Endothelial cell of umbilical vein (primary cell): Measurements from ENCODE around the gene RIPOR3. TPM values are rescaled to one million over a fixed set of nuclear protein-coding genes. Genes with fewer than 3 reads are reported as not detected.

Experiments
- BruUV-seq: library from RNA; stranded (reverse); fragments of 400-500 nt; replicated peaks from 2 replicates; lab custom pipeline; 2021; lab: Mats Ljungman, UMichigan
- CTCF ChIA-PET: fragments of 300-600, 350-600 bp; sonication (Branson Sonifier 250); formaldehyde crosslinking; loops from one replicate; lab custom pipeline; 2021; ENCODE audit warnings: antibody characterized with exemption, inconsistent platforms; lab: Charles Lee
- POLR2A ChIA-PET: fragments of 300-600, 350-600 bp; sonication (Branson Sonifier 250); formaldehyde crosslinking; loops from one replicate; lab custom pipeline; 2021; ENCODE audit warnings: antibody characterized with exemption, inconsistent platforms; lab: Charles Lee
- DNase-seq: peaks from one replicate; pipeline ENCODE4 v3.0.0-alpha.2; 2011; ENCODE audit warnings: low read depth, low spot score
- FAIRE-seq: peaks from 2 replicates; lab custom pipeline; 2011; peaks lifted over from hg19 to GRCh38; lab: Jason Lieb, UNC
- H2AFZ ChIP-seq: 2 replicates; pipeline ENCODE4 v1.6.0; 2012; ENCODE audit warnings: low read depth, low read length, control low read depth, inconsistent platforms
- H3K27ac ChIP-seq: 2 replicates; pipeline ENCODE4 v1.5.1; 2011; ENCODE audit warnings: low read depth, mild to moderate bottlenecking, control low read depth, low read length, moderate library complexity; ENCODE audit not compliant: insufficient read depth
- H3K27me3 ChIP-seq, 2 experiments: 2 replicates each; pipeline versions ENCODE4 v1.6.0 to v1.6.1; 2011; ENCODE audit warnings: low read length in 2 of 2, mixed read lengths in 1 of 2; ENCODE audit not compliant: control insufficient read depth in 2 of 2, insufficient read depth in 2 of 2
- H3K36me3 ChIP-seq, 2 experiments: 2 replicates in 1 of 2; 3 replicates in 1 of 2; pipeline ENCODE4 v1.5.1; 2011; ENCODE audit warnings: low read length in 2 of 2, mild to moderate bottlenecking in 1 of 2, moderate library complexity in 1 of 2; ENCODE audit not compliant: control insufficient read depth in 2 of 2, insufficient read depth in 2 of 2; ENCODE audit errors: extremely low read depth in 1 of 2
- H3K4me1 ChIP-seq: 3 replicates; pipeline ENCODE4 v1.5.1; 2011; ENCODE audit warnings: mild to moderate bottlenecking, low read length; ENCODE audit not compliant: control insufficient read depth, insufficient read depth; ENCODE audit errors: extremely low read depth
- H3K4me2 ChIP-seq: 2 replicates; pipeline ENCODE4 v1.6.1; 2011; ENCODE audit warnings: low read length, control low read depth, mixed read lengths; ENCODE audit not compliant: insufficient read depth
- H3K4me3 ChIP-seq, 3 experiments: fragments of 200-600 bp in 1 of 3; sonication (generic), shearing (Covaris generic) in 1 of 3; replicated peaks in 1 of 3; 2 replicates each; pipeline ENCODE4 v1.5.1; 2011 to 2016; ENCODE audit warnings: control low read depth in 3 of 3, low read length in 3 of 3, mild to moderate bottlenecking in 2 of 3, inconsistent platforms in 1 of 3, low read depth in 1 of 3, moderate library complexity in 1 of 3; ENCODE audit not compliant: insufficient read depth in 1 of 3
- H3K79me2 ChIP-seq: 2 replicates; pipeline ENCODE4 v1.6.0; 2012; ENCODE audit warnings: low read length, inconsistent platforms; ENCODE audit not compliant: control insufficient read depth, insufficient read depth
- H3K9ac ChIP-seq: replicated peaks from 2 replicates; pipeline ENCODE3; 2011; ENCODE audit warnings: low read length, control low read depth; ENCODE audit not compliant: insufficient read depth; ENCODE audit errors: extremely low read depth
- H3K9me1 ChIP-seq: replicated peaks from 3 replicates; pipeline ENCODE4 v1.6.0; 2011; ENCODE audit warnings: mild to moderate bottlenecking, low read length; ENCODE audit not compliant: control insufficient read depth, insufficient read depth; ENCODE audit errors: extremely low read depth
- H3K9me3 ChIP-seq: replicated peaks from 2 replicates; pipeline ENCODE4 v1.5.1; 2012; ENCODE audit warnings: low read length, inconsistent platforms; ENCODE audit not compliant: control insufficient read depth, insufficient read depth
- H4K20me1 ChIP-seq: replicated peaks from 2 replicates; pipeline ENCODE3; 2011; ENCODE audit warnings: mild to moderate bottlenecking, low read length; ENCODE audit not compliant: control insufficient read depth, insufficient read depth; ENCODE audit errors: extremely low read depth
- EZH2 ChIP-seq: IDR thresholded peaks from 2 replicates; pipeline ENCODE4 v1.6.1; 2012; ENCODE audit warnings: borderline replicate concordance, low read depth, mild to moderate bottlenecking, moderate library complexity, low read length, inconsistent platforms; ENCODE audit not compliant: severe bottlenecking
- FOS ChIP-seq: IDR thresholded peaks from 2 replicates; pipeline ENCODE4 v1.6.1; 2011; ENCODE audit warnings: mild to moderate bottlenecking, low read length, moderate library complexity, borderline replicate concordance; ENCODE audit not compliant: insufficient read depth
- GATA2 ChIP-seq: IDR thresholded peaks from 2 replicates; pipeline ENCODE4 v1.7.0; 2011; ENCODE audit warnings: low read depth, mild to moderate bottlenecking, moderate library complexity, mixed read lengths, low read length; ENCODE audit not compliant: insufficient read length, insufficient read depth
- JUN ChIP-seq: IDR thresholded peaks from 2 replicates; pipeline ENCODE4 v1.6.1; 2011; ENCODE audit warnings: borderline replicate concordance, low read depth; ENCODE audit not compliant: insufficient read length, insufficient read depth
- MYC ChIP-seq: IDR thresholded peaks from one replicate; pipeline ENCODE4 v1.6.1; 2011; ENCODE audit warnings: mild to moderate bottlenecking, low read depth, low read length
- POLR2A ChIP-seq: IDR thresholded peaks from 2 replicates; pipeline ENCODE4 v1.6.1; 2012; ENCODE audit warnings: low read depth, mild to moderate bottlenecking, control low read depth, low read length
- POLR2AphosphoS5 ChIP-seq: IDR thresholded peaks from 2 replicates; pipeline ENCODE4 v1.6.1; 2012; ENCODE audit warnings: low read depth, mild to moderate bottlenecking, control low read depth, low read length, moderate library complexity; ENCODE audit not compliant: insufficient read depth
- dilution Hi-C: fragments of 300-500 bp; cut with MboI; formaldehyde crosslinking; loops from one replicate; pipeline ENCODE4 v1.15.0; 2019; ENCODE audit warnings: low sequenced_read_pairs; ENCODE audit not compliant: extremely low pct_ligation_motif_present
- intact Hi-C: fragments of 100-400 bp; cut with micrococcal nuclease; formaldehyde crosslinking; loops from one replicate; pipeline ENCODE4 v1.10.0; 2022
- polyA plus RNA-seq, 4 experiments: library from polyadenylated mRNA; depleted of rRNA in 3 of 4; stranded (reverse) in 3 of 4; unstranded in 1 of 4; fragments of >200 nt; gene quantifications; 2 replicates each; pipeline versions ENCODE4 v1.2.1 to v1.2.3, GENCODE V29; 2011 to 2012; ENCODE audit warnings: missing spikeins in 1 of 4
- total RNA-seq: library from RNA; stranded (reverse); gene quantifications from 2 replicates; pipeline ENCODE4 v1.2.3, GENCODE V29; 2021
- TF ChIP-seq, protein P1 (sequence below): IDR thresholded peaks from 2 replicates; pipeline ENCODE4 v1.6.1; 2011; ENCODE audit not compliant: insufficient read depth, insufficient read length
- TF ChIP-seq, protein P2 (sequence below), 2 donors: IDR thresholded peaks; 1 replicate in 1 of 2; 2 replicates in 1 of 2; pipeline ENCODE4 v1.5.1; 2011; ENCODE audit warnings: low read length in 2 of 2, mild to moderate bottlenecking in 2 of 2, moderate library complexity in 2 of 2, control low read depth in 1 of 2, inconsistent platforms in 1 of 2, low read depth in 1 of 2; ENCODE audit not compliant: insufficient read depth in 1 of 2; ENCODE audit errors: extremely low read depth in 1 of 2

Gene RIPOR3
- total and polyA plus RNA-seq, 2 donors (not counting 3 experiments of a cell fraction or from before 2014, with no cell fraction given): not detected

- Histone ChIP-seq H3K4me1 (peaks cover 5% of the 10 kb centered on the region), H3K9ac (no peak overlapping the region), H3K27me3 (no peaks in the 10 kb centered on the region), H3K9me1 (no peaks in the 10 kb centered on the region), H2AFZ (no peak overlapping the region), H3K9me3 (no peaks in the 10 kb centered on the region), H4K20me1 (no peaks in the 10 kb centered on the region), H3K79me2 (peaks cover 87% of the 10 kb centered on the region), H3K36me3 (peaks cover 2% of the 10 kb centered on the region in 2 experiments), H3K27ac (no peak overlapping the region), H3K4me3 (no peak overlapping the region), H3K4me2 (no peak overlapping the region)
- TF ChIP-seq GATA2 (no peak), POLR2A (no peak), POLR2AphosphoS5 (no peak), JUN (no peak), EZH2 (no peak), FOS (no peak), MYC (no peak)
- TF ChIP-seq, protein P1, sequence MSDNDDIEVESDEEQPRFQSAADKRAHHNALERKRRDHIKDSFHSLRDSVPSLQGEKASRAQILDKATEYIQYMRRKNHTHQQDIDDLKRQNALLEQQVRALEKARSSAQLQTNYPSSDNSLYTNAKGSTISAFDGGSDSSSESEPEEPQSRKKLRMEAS: no peak
- TF ChIP-seq, protein P2, sequence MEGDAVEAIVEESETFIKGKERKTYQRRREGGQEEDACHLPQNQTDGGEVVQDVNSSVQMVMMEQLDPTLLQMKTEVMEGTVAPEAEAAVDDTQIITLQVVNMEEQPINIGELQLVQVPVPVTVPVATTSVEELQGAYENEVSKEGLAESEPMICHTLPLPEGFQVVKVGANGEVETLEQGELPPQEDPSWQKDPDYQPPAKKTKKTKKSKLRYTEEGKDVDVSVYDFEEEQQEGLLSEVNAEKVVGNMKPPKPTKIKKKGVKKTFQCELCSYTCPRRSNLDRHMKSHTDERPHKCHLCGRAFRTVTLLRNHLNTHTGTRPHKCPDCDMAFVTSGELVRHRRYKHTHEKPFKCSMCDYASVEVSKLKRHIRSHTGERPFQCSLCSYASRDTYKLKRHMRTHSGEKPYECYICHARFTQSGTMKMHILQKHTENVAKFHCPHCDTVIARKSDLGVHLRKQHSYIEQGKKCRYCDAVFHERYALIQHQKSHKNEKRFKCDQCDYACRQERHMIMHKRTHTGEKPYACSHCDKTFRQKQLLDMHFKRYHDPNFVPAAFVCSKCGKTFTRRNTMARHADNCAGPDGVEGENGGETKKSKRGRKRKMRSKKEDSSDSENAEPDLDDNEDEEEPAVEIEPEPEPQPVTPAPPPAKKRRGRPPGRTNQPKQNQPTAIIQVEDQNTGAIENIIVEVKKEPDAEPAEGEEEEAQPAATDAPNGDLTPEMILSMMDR (IDR thresholded peaks at IDR 0.05; ENCODE audit: extremely low read depth in 1 of 2, insufficient read depth in 1 of 2, low read depth in 1 of 2, low read length in 2 of 2): no peak
- ChIA-PET POLR2A (no interaction called here), CTCF (interaction anchor here (0.8 to 2.4 kb wide), 3 partner anchors 10 to 12 kb away, joined by 3 to 13 read pairs (median 3); no protein-coding TSS in a partner anchor)
- FAIRE-seq: no peak
- no TSS peak for BruUV-seq
- intact Hi-C loops: no loop called here
- DNase-seq: no peak
- dilution Hi-C loops: no loop called here
These were observed 140.8 kb downstream of the RIPOR3 start for GRCh38 chr20:50550531-50550930.
